ENCODE data around the gene CSNK1A1. TPM values are rescaled to one million over a fixed set of nuclear protein-coding genes. Genes with fewer than 3 reads are reported as not detected.

CSNK1A1 gene
- total and polyA plus RNA-seq, 5 donors from 2014 or later = 134 to 234 (median 148) TPM

GRCh38 chr5:149594206-149594895 lies 43.1 kb upstream of the CSNK1A1 start:
- Mint-ChIP-seq H3K4me3 (no peak overlapping the region), H3K27me3 (peaks cover 7% of the 10 kb centered on the region), H3K27ac (no peak overlapping the region), H3K4me1 (peaks cover 0 to 6% (median 2%) of the 10 kb centered on the region in 4 donors), H3K9me3 (no peaks in the 10 kb centered on the region), H3K36me3 (peaks cover 3% of the 10 kb centered on the region)
- no peak overlapping the region for H3K27ac ChIP-seq (ENCODE audit: insufficient read depth, low read length, poor library complexity, severe bottlenecking)
- H3K4me1 ChIP-seq (ENCODE audit: control insufficient read depth, insufficient read depth, low read length, poor library complexity, severe bottlenecking) = no peaks in the 10 kb centered on the region
- H3K27me3 ChIP-seq (ENCODE audit: control insufficient read depth, insufficient read depth, low read length) = no peaks in the 10 kb centered on the region
- ATAC-seq (ENCODE audit: low read depth in 2 of 2) = no peak
- H3K4me3 ChIP-seq (ENCODE audit: low read depth, low read length) = no peak overlapping the region
- H3K9me3 ChIP-seq (ENCODE audit: control insufficient read depth in 2 of 2, low read length in 2 of 2) = no peaks in the 10 kb centered on the region
- no peak for DNase-seq
- H3K36me3 ChIP-seq (ENCODE audit: control insufficient read depth, insufficient read depth, low read length) = no peaks in the 10 kb centered on the region

GRCh38 chr5:149593370-149593769 lies 42.1 kb upstream of the CSNK1A1 start:
- H3K27me3 Mint-ChIP-seq = peaks cover 7% of the 10 kb centered on the region
- H3K9me3 Mint-ChIP-seq = no peaks in the 10 kb centered on the region
- H3K4me3 Mint-ChIP-seq = no peak overlapping the region
- DNase-seq = no peak
- no peaks in the 10 kb centered on the region for H3K27me3 ChIP-seq (ENCODE audit: control insufficient read depth, insufficient read depth, low read length)
- no peaks in the 10 kb centered on the region for H3K4me1 ChIP-seq (ENCODE audit: control insufficient read depth, insufficient read depth, low read length, poor library complexity, severe bottlenecking)
- no peaks in the 10 kb centered on the region for H3K36me3 ChIP-seq (ENCODE audit: control insufficient read depth, insufficient read depth, low read length)
- ATAC-seq (ENCODE audit: low read depth in 2 of 2) = no peak
- no peak overlapping the region for H3K4me3 ChIP-seq (ENCODE audit: low read depth, low read length)
- no peak overlapping the region for H3K27ac ChIP-seq (ENCODE audit: insufficient read depth, low read length, poor library complexity, severe bottlenecking)
- peaks cover 3% of the 10 kb centered on the region for H3K36me3 Mint-ChIP-seq
- H3K9me3 ChIP-seq (ENCODE audit: control insufficient read depth in 2 of 2, low read length in 2 of 2) = no peaks in the 10 kb centered on the region
- H3K4me1 Mint-ChIP-seq = peaks cover 0 to 5% (median 2%) of the 10 kb centered on the region in 4 donors
- no peak overlapping the region for H3K27ac Mint-ChIP-seq

- no peaks in the 10 kb centered on the region for H3K9me3 Mint-ChIP-seq
- H3K4me1 Mint-ChIP-seq = peaks cover 0 to 5% (median under 1%) of the 10 kb centered on the region in 4 donors
- H3K27ac Mint-ChIP-seq = no peak overlapping the region
- peaks cover 7% of the 10 kb centered on the region for H3K27me3 Mint-ChIP-seq
- no peaks in the 10 kb centered on the region for H3K36me3 Mint-ChIP-seq
- H3K4me3 Mint-ChIP-seq = no peak overlapping the region
- Histone ChIP-seq H3K9me3 (ENCODE audit: control insufficient read depth in 2 of 2, low read length in 2 of 2) (no peaks in the 10 kb centered on the region), H3K36me3 (ENCODE audit: control insufficient read depth, insufficient read depth, low read length) (no peaks in the 10 kb centered on the region), H3K4me1 (ENCODE audit: control insufficient read depth, insufficient read depth, low read length, poor library complexity, severe bottlenecking) (no peaks in the 10 kb centered on the region), H3K27me3 (ENCODE audit: control insufficient read depth, insufficient read depth, low read length) (no peaks in the 10 kb centered on the region), H3K4me3 (ENCODE audit: low read depth, low read length) (no peak overlapping the region), H3K27ac (ENCODE audit: insufficient read depth, low read length, poor library complexity, severe bottlenecking) (no peak overlapping the region)
- DNase-seq (no peak), ATAC-seq (ENCODE audit: low read depth in 2 of 2) (no peak)
These were observed 37.7 kb upstream of the CSNK1A1 start for GRCh38 chr5:149588936-149589335.

GRCh38 chr5:149586708-149587318 lies 35.6 kb upstream of the CSNK1A1 start:
- Histone ChIP-seq H3K9me3 (ENCODE audit: control insufficient read depth in 2 of 2, low read length in 2 of 2) (no peaks in the 10 kb centered on the region), H3K27ac (ENCODE audit: insufficient read depth, low read length, poor library complexity, severe bottlenecking) (no peak overlapping the region), H3K4me1 (ENCODE audit: control insufficient read depth, insufficient read depth, low read length, poor library complexity, severe bottlenecking) (peaks cover under 1% of the 10 kb centered on the region), H3K36me3 (ENCODE audit: control insufficient read depth, insufficient read depth, low read length) (no peaks in the 10 kb centered on the region), H3K4me3 (ENCODE audit: low read depth, low read length) (no peak overlapping the region), H3K27me3 (ENCODE audit: control insufficient read depth, insufficient read depth, low read length) (no peaks in the 10 kb centered on the region)
- Mint-ChIP-seq H3K27me3 (peaks cover 14% of the 10 kb centered on the region), H3K4me1 (peaks cover 0 to 2% (median 0%) of the 10 kb centered on the region in 4 donors), H3K4me3 (no peak overlapping the region), H3K9me3 (no peaks in the 10 kb centered on the region), H3K36me3 (no peaks in the 10 kb centered on the region), H3K27ac (no peak overlapping the region)
- no peak for ATAC-seq (ENCODE audit: low read depth in 2 of 2)
- DNase-seq = peak in 1 of 3 donors; percentile 10

GRCh38 chr5:149585910-149586309 lies 34.7 kb upstream of the CSNK1A1 start:
- Mint-ChIP-seq H3K9me3 (no peaks in the 10 kb centered on the region), H3K27ac (no peak overlapping the region), H3K27me3 (peaks cover 15% of the 10 kb centered on the region), H3K4me1 (peaks cover 0 to 3% (median under 1%) of the 10 kb centered on the region in 4 donors), H3K4me3 (no peak overlapping the region), H3K36me3 (no peaks in the 10 kb centered on the region)
- H3K9me3 ChIP-seq (ENCODE audit: control insufficient read depth in 2 of 2, low read length in 2 of 2) = no peaks in the 10 kb centered on the region
- ATAC-seq (ENCODE audit: low read depth in 2 of 2) (no peak), DNase-seq (no peak)
- H3K4me1 ChIP-seq (ENCODE audit: control insufficient read depth, insufficient read depth, low read length, poor library complexity, severe bottlenecking) = peaks cover 9% of the 10 kb centered on the region
- H3K36me3 ChIP-seq (ENCODE audit: control insufficient read depth, insufficient read depth, low read length) = no peaks in the 10 kb centered on the region
- H3K27me3 ChIP-seq (ENCODE audit: control insufficient read depth, insufficient read depth, low read length) = no peaks in the 10 kb centered on the region
- no peak overlapping the region for H3K4me3 ChIP-seq (ENCODE audit: low read depth, low read length)
- H3K27ac ChIP-seq (ENCODE audit: insufficient read depth, low read length, poor library complexity, severe bottlenecking) = no peak overlapping the region

- no peak overlapping the region for H3K4me3 Mint-ChIP-seq
- H3K4me1 Mint-ChIP-seq = peaks cover 5 to 7% (median 7%) of the 10 kb centered on the region in 4 donors
- H3K4me1 ChIP-seq (ENCODE audit: control insufficient read depth, insufficient read depth, low read length, poor library complexity, severe bottlenecking) = peaks cover 12% of the 10 kb centered on the region
- H3K27me3 ChIP-seq (ENCODE audit: control insufficient read depth, insufficient read depth, low read length) = no peaks in the 10 kb centered on the region
- H3K27ac Mint-ChIP-seq = no peak overlapping the region
- no peak overlapping the region for H3K4me3 ChIP-seq (ENCODE audit: low read depth, low read length)
- no peak overlapping the region for H3K27ac ChIP-seq (ENCODE audit: insufficient read depth, low read length, poor library complexity, severe bottlenecking)
- DNase-seq (no peak), ATAC-seq (ENCODE audit: low read depth in 2 of 2) (no peak)
- H3K9me3 Mint-ChIP-seq = no peaks in the 10 kb centered on the region
- no peaks in the 10 kb centered on the region for H3K9me3 ChIP-seq (ENCODE audit: control insufficient read depth in 2 of 2, low read length in 2 of 2)
- peaks cover 18% of the 10 kb centered on the region for H3K27me3 Mint-ChIP-seq
- no peaks in the 10 kb centered on the region for H3K36me3 Mint-ChIP-seq
- H3K36me3 ChIP-seq (ENCODE audit: control insufficient read depth, insufficient read depth, low read length) = no peaks in the 10 kb centered on the region
These were observed 32.9 kb upstream of the CSNK1A1 start for GRCh38 chr5:149584121-149584520.

GRCh38 chr5:149583394-149583793 lies 32.2 kb upstream of the CSNK1A1 start:
- DNase-seq (no peak), ATAC-seq (ENCODE audit: low read depth in 2 of 2) (no peak)
- H3K27ac Mint-ChIP-seq = peak overlapping the region in 1 of 3 donors; percentile 74

More at GRCh38 chr5:149583394-149583793, 32.2 kb upstream of the CSNK1A1 start:
- H3K4me3 ChIP-seq (ENCODE audit: low read depth, low read length) = no peak overlapping the region
- no peak overlapping the region for H3K4me3 Mint-ChIP-seq
- H3K4me1 Mint-ChIP-seq = peaks cover 5 to 7% (median 7%) of the 10 kb centered on the region in 4 donors
- peaks cover 12% of the 10 kb centered on the region for H3K4me1 ChIP-seq (ENCODE audit: control insufficient read depth, insufficient read depth, low read length, poor library complexity, severe bottlenecking)
- H3K9me3 Mint-ChIP-seq = no peaks in the 10 kb centered on the region
- H3K36me3 Mint-ChIP-seq = no peaks in the 10 kb centered on the region
- no peak overlapping the region for H3K27ac ChIP-seq (ENCODE audit: insufficient read depth, low read length, poor library complexity, severe bottlenecking)
- H3K27me3 Mint-ChIP-seq = peaks cover 18% of the 10 kb centered on the region
- no peaks in the 10 kb centered on the region for H3K36me3 ChIP-seq (ENCODE audit: control insufficient read depth, insufficient read depth, low read length)
- H3K9me3 ChIP-seq (ENCODE audit: control insufficient read depth in 2 of 2, low read length in 2 of 2) = no peaks in the 10 kb centered on the region
- H3K27me3 ChIP-seq (ENCODE audit: control insufficient read depth, insufficient read depth, low read length) = no peaks in the 10 kb centered on the region
